NB4 (cell line): ENCODE data around the gene SGMS1.
"Not testable (repeated sequence)": the region's sequence is repeated elsewhere in the genome, so short reads cannot be mapped to it uniquely, and the experiment has no call there.

Source experiments
- DNase-seq: peaks from one replicate; pipeline ENCODE4 v3.0.0; 2010; ENCODE audit warnings: low read depth
- H3K4me3 ChIP-seq: one replicate; pipeline ENCODE4 v1.5.1; 2011; ENCODE audit warnings: mild to moderate bottlenecking, low read depth, low read length, moderate library complexity
- MYC ChIP-seq: IDR thresholded peaks from 2 replicates; pipeline ENCODE4 v1.6.1; 2011; ENCODE audit warnings: low read depth, low read length
- POLR2A ChIP-seq: IDR thresholded peaks from 2 replicates; pipeline ENCODE4 v1.6.1; 2011; ENCODE audit warnings: mild to moderate bottlenecking; ENCODE audit not compliant: insufficient read length; ENCODE audit errors: extremely low read depth
- TF ChIP-seq, protein P1 (sequence below): IDR thresholded peaks from one replicate; pipeline ENCODE4 v1.5.1; 2012; ENCODE audit warnings: low read depth, low read length
- TF ChIP-seq, protein P2 (sequence below): IDR thresholded peaks from 2 replicates; pipeline ENCODE4 v1.6.1; 2011; ENCODE audit warnings: low read depth, low read length

Gene SGMS1

DNA sequence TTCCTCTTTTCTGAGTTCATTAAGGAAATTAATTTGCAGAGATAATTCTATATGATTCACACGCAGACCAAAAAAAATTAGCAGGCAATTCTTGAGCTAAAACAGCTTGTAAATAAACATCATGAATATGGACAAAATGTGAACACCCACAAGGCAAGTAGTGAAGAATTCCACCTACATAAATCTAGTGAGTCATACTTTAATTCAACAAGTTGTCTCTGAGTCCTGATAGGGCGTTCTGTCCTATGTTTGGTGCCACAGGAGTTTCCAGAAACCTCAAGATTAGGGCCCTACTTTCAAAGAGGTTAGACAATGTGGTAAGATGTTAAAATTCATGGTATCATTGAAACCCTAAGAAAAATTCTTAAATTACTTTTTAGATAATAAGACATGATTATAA lies 122.3 kb downstream of the SGMS1 start:
- no peak overlapping the region for H3K4me3 ChIP-seq
- DNase-seq: no peak
- TF ChIP-seq, protein P1, sequence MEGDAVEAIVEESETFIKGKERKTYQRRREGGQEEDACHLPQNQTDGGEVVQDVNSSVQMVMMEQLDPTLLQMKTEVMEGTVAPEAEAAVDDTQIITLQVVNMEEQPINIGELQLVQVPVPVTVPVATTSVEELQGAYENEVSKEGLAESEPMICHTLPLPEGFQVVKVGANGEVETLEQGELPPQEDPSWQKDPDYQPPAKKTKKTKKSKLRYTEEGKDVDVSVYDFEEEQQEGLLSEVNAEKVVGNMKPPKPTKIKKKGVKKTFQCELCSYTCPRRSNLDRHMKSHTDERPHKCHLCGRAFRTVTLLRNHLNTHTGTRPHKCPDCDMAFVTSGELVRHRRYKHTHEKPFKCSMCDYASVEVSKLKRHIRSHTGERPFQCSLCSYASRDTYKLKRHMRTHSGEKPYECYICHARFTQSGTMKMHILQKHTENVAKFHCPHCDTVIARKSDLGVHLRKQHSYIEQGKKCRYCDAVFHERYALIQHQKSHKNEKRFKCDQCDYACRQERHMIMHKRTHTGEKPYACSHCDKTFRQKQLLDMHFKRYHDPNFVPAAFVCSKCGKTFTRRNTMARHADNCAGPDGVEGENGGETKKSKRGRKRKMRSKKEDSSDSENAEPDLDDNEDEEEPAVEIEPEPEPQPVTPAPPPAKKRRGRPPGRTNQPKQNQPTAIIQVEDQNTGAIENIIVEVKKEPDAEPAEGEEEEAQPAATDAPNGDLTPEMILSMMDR: no peak
- TF ChIP-seq, protein P2, sequence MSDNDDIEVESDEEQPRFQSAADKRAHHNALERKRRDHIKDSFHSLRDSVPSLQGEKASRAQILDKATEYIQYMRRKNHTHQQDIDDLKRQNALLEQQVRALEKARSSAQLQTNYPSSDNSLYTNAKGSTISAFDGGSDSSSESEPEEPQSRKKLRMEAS: no peak
- TF ChIP-seq POLR2A (no peak), MYC (no peak)

DNA sequence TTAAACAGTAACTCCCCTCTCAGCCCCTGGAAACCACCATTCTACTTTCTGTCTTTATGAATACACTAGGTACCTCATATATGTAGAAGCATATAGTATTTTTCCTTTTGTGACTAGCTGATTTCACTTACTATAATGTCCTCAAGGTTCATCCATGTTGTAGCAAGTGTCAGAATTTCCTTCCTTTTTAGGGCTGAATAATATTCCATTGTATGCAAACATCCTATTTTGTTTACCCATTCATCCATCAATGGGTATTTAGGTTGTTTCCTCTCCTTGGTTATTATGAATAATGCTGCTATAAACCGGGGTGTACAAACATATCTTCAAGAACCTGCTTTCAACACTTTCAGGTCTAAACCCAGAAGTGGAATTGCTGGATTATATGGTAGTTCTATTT lies 125.3 kb downstream of the SGMS1 start:
- H3K4me3 ChIP-seq: no peak overlapping the region
- no peak for TF ChIP-seq POLR2A
- TF ChIP-seq, protein P2: no peak
- TF ChIP-seq, protein P1: no peak
- no peak for TF ChIP-seq MYC
- no peak for DNase-seq

DNA sequence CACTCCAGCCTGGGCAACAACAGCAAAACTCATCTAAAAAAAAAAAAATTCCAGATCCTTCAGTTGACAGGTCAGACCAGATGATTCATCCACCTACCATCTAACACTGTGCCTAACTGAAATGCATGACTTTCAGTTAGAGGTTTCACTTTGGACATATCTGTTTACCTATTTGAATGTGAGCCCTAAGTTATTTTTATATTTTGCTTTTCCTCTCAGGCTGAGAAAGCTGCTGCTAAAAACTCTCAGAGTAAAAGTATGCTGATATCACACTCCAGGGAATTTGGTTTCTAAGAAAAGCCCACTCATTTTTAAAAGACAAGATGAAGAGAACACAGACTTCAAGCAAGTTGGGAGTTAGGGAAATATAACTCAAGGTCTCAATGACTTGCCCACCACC lies 126.0 kb downstream of the SGMS1 start:
- TF ChIP-seq MYC (no peak), POLR2A (no peak)
- TF ChIP-seq, protein P1: no peak
- TF ChIP-seq, protein P2: no peak
- H3K4me3 ChIP-seq: no peak overlapping the region
- DNase-seq: no peak

DNA sequence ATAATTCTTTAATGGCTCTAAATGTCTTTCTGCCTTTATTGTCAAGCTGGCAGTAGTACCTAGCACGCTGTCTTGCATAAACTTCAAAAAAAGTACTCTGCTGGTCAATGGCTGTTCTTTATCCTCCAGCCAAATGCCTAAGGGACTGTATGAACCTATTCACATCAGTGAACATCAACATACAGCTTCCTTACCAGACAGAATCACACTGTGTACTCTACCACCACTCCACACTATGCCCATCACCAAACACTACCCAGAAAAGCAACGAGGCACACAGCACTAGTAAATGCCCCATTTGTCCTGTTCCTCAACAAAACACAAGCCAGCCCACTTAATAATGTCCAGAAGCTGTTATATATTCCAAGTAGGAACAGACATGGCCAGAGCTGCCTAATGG lies 127.5 kb downstream of the SGMS1 start:
- TF ChIP-seq POLR2A (no peak), MYC (no peak)
- TF ChIP-seq, protein P2: no peak
- TF ChIP-seq, protein P1: no peak
- no peak for DNase-seq

DNA sequence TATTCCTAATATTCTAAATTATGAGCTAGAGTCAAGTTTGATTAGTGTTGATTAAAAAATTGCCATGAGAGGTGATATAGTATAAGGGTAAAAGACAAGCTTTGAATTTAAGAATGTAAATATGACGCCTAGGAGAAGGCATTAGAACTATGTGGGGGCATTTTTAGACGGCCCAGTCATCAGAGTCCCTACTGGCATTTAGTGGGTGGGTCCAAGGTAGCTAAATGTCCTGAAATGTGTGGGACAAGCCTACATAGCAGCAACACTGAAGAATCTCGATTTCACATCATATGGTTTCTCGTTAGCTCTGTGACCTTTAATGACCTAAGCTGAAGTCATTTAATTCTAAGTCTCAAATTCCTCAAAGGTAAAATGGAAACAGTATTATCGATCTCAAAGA lies 133.5 kb downstream of the SGMS1 start:
- no peak for DNase-seq
- TF ChIP-seq, protein P1: no peak
- TF ChIP-seq, protein P2: no peak
- TF ChIP-seq MYC (no peak), POLR2A (no peak)
- H3K4me3 ChIP-seq: no peak overlapping the region

More for the DNA sequence above, 127.5 kb downstream of the SGMS1 start:
- no peak overlapping the region for H3K4me3 ChIP-seq

DNA sequence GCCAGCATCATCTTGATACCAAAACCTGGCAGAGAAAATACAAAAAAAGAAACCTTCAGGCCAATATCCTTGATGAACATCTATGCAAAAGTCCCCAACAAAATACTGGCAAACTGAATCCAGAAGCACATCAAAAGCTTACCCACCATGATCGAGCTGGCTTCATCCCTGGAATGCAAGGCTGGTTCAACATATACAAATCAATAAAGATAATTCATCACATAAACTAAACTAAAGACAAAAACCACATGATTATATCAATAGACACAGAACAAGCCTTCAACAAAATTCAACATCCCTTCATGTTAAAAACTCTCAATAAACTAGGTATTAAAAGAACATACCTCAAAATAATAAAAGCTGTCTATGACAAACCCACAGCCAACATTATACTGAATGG lies 139.2 kb downstream of the SGMS1 start:
- not testable (repeated sequence) for H3K4me3 ChIP-seq, DNase-seq
